ENCODE results near the gene PRKCE. TPM values are rescaled to one million over a fixed set of nuclear protein-coding genes. Genes with fewer than 3 reads are reported as not detected.
A peak's percentile ranks its signal among the peaks of the same experiment; 100 is the strongest.

Gene PRKCE
- total RNA-seq, 1 experiment from 2014 or later, result 14.8 TPM

- Histone ChIP-seq H3K27me3 (ENCODE audit: insufficient read depth, low read length) (no peaks in the 10 kb centered on the region), H4K20me1 (ENCODE audit: insufficient read depth) (no peaks in the 10 kb centered on the region), H3K4me1 (ENCODE audit: control insufficient read depth in 1 of 2, insufficient read depth in 2 of 2, low read length in 2 of 2) (peaks cover 0 to 21% of the 10 kb centered on the region in 2 experiments; a peak in 2 of 4 replicates), H2AFZ (ENCODE audit: low read depth, low read length, poor library complexity, severe bottlenecking) (no peak overlapping the region), H3K9ac (ENCODE audit: low read length) (no peak overlapping the region), H3K9me3 (ENCODE audit: control insufficient read depth in 1 of 2, insufficient read depth in 1 of 2, low read depth in 1 of 2, low read length in 2 of 2) (no peaks in the 10 kb centered on the region), H3K36me3 (ENCODE audit: control insufficient read depth in 1 of 2, insufficient read depth in 2 of 2, low read length in 2 of 2) (no peaks in the 10 kb centered on the region), H3K27ac (ENCODE audit: low read depth, low read length) (no peak overlapping the region), H3K9me2 (ENCODE audit: insufficient read depth) (no peaks in the 10 kb centered on the region), H3K4me3 (replicated peaks in 1 of 2; ENCODE audit: low read depth in 1 of 2, low read length in 2 of 2) (no peak overlapping the region), H3K79me2 (ENCODE audit: insufficient read depth, low read length) (no peaks in the 10 kb centered on the region), H3K4me2 (ENCODE audit: low read length) (peak overlapping the region; percentile 26)
- intact Hi-C loops (cut with micrococcal nuclease), result no loop called here
- BruUV-seq (replicated peaks), result no TSS peak
- ChIA-PET RAD21 (ENCODE audit: low non-redundant PET in 1 of 2, low total read pairs in 2 of 2, uncharacterized antibody in 2 of 2, unreplicated experiment in 2 of 2) (no interaction called here), POLR2A (no interaction called here), CTCF (no interaction called here)
- TF ChIP-seq POLR2AphosphoS5 (IDR thresholded peaks at IDR 0.05; ENCODE audit: low read depth, low read length), result no peak
- no peak for TF ChIP-seq SIN3A (IDR thresholded peaks at IDR 0.05; ENCODE audit: low read depth)
- no peak for TF ChIP-seq YY1 (IDR thresholded peaks at IDR 0.05; ENCODE audit: extremely low read depth, insufficient replicate concordance, low read depth, low read length)
- TF ChIP-seq ZFX (IDR thresholded peaks at IDR 0.05), result no peak
- no peak for TF ChIP-seq ELF1 (IDR thresholded peaks at IDR 0.05; ENCODE audit: borderline replicate concordance, low read depth)
- TF ChIP-seq CTCF (IDR thresholded peaks at IDR 0.05 in 2 of 3, conservative IDR thresholded peaks at IDR 0.05 in 1 of 3; ENCODE audit: borderline replicate concordance in 1 of 3, insufficient read depth in 1 of 3, low read depth in 2 of 3, low read length in 2 of 3), result no peak
- no peak for TF ChIP-seq FOSL1 (IDR thresholded peaks at IDR 0.05; ENCODE audit: low read depth)
- no peak for TF ChIP-seq ZBTB33 (IDR thresholded peaks at IDR 0.05; ENCODE audit: extremely low read depth, insufficient replicate concordance, low read length)
- TF ChIP-seq POLR2A (IDR thresholded peaks at IDR 0.05; ENCODE audit: borderline replicate concordance, extremely low read depth, insufficient read depth, insufficient read length), result no peak
- no peak for TF ChIP-seq EGR1 (IDR thresholded peaks at IDR 0.05; ENCODE audit: low read depth)
- no peak for TF ChIP-seq JUND (IDR thresholded peaks at IDR 0.05)
- TF ChIP-seq CBX3 (IDR thresholded peaks at IDR 0.05; ENCODE audit: low read depth), result no peak
- TF ChIP-seq TCF7L2 (IDR thresholded peaks at IDR 0.05; ENCODE audit: borderline replicate concordance, extremely low read depth, insufficient read depth, insufficient read length), result no peak
- no peak for TF ChIP-seq ATF3 (IDR thresholded peaks at IDR 0.05)
- no peak for TF ChIP-seq SRF (IDR thresholded peaks at IDR 0.05; ENCODE audit: low read depth)
- TF ChIP-seq REST (IDR thresholded peaks at IDR 0.05; ENCODE audit: low read depth), result no peak
- no peak for TF ChIP-seq ZNF274 (IDR thresholded peaks at IDR 0.05; ENCODE audit: low read depth, low read length)
- TF ChIP-seq MAX (IDR thresholded peaks at IDR 0.05), result no peak
- DNase-seq (ENCODE audit: low read depth, low spot score) (no peak), ATAC-seq (no peak)
Measured at GRCh38 chr2:45929674-45930395, 278.4 kb downstream of the PRKCE start.
